Panc1 (cell line): Measurements from ENCODE around the gene THAP10. TPM values are rescaled to one million over a fixed set of nuclear protein-coding genes. Genes with fewer than 3 reads are reported as not detected.
A peak's percentile ranks its signal among the peaks of the same experiment; 100 is the strongest.
"Not testable (repeated sequence)": the region's sequence is repeated elsewhere in the genome, so short reads cannot be mapped to it uniquely, and the experiment has no call there.

Experiments
- ATAC-seq: fragments of 200-7000 bp; cut with Tn5 transposase; 2 replicates; pipeline ENCODE4 v1.9.1; 2020; ENCODE audit warnings: mild to moderate bottlenecking, moderate library complexity
- BruUV-seq: library from RNA; stranded (reverse); fragments of 400-500 nt; replicated peaks from 2 replicates; lab custom pipeline; 2021; lab: Mats Ljungman, UMichigan
- CTCF ChIA-PET: fragments of 300-600 bp; sonication (Branson Sonifier 250); formaldehyde crosslinking; loops from one replicate; lab custom pipeline; 2022; ENCODE audit warnings: antibody characterized with exemption; lab: Charles Lee
- POLR2A ChIA-PET: fragments of 300-600 bp; sonication (Branson Sonifier 250); formaldehyde crosslinking; loops from one replicate; lab custom pipeline; 2022; ENCODE audit warnings: antibody characterized with exemption; lab: Charles Lee
- DNase-seq: peaks from one replicate; pipeline ENCODE4 v3.0.0-alpha.2; 2010; ENCODE audit warnings: low read depth, low spot score
- H3K27ac ChIP-seq: 2 replicates; pipeline ENCODE4 v1.5.1; 2011; ENCODE audit warnings: mild to moderate bottlenecking, low read length, inconsistent platforms
- H3K27me3 ChIP-seq: fragments of 200-500 bp; sonication (Bioruptor generic); 2 replicates; pipeline ENCODE4 v1.6.0; 2014; ENCODE audit warnings: low read length, inconsistent platforms; ENCODE audit not compliant: control insufficient read depth, insufficient read depth
- H3K36me3 ChIP-seq: fragments of 200-500 bp; sonication (Bioruptor generic); 2 replicates; pipeline ENCODE4 v1.5.1; 2014; ENCODE audit warnings: inconsistent platforms, mild to moderate bottlenecking, low read length, moderate library complexity; ENCODE audit not compliant: control insufficient read depth, insufficient read depth
- H3K4me1 ChIP-seq: 2 replicates; pipeline ENCODE4 v1.5.1; 2011; ENCODE audit warnings: inconsistent platforms, mild to moderate bottlenecking, low read length, moderate library complexity; ENCODE audit not compliant: control insufficient read depth, insufficient read depth
- H3K4me3 ChIP-seq, 2 experiments: 2 replicates each; pipeline ENCODE4 v1.5.1; 2011 to 2012; ENCODE audit warnings: low read depth in 2 of 2, low read length in 2 of 2, mild to moderate bottlenecking in 2 of 2, inconsistent platforms in 1 of 2, moderate library complexity in 1 of 2
- H3K9me3 ChIP-seq: fragments of 200-500 bp; sonication (Bioruptor generic); 2 replicates; pipeline ENCODE4 v1.5.1; 2014; ENCODE audit warnings: low read depth, mild to moderate bottlenecking, inconsistent platforms, low read length, moderate library complexity; ENCODE audit not compliant: control insufficient read depth, insufficient read depth
- POLR2AphosphoS5 ChIP-seq: IDR thresholded peaks from 2 replicates; pipeline ENCODE4 v1.6.1; 2012; ENCODE audit warnings: mild to moderate bottlenecking, low read depth, low read length, moderate library complexity
- SIN3A ChIP-seq: IDR thresholded peaks from 2 replicates; pipeline ENCODE4 v1.6.1; 2012; ENCODE audit warnings: low read depth, mild to moderate bottlenecking, low read length, moderate library complexity, borderline replicate concordance; ENCODE audit not compliant: insufficient read depth
- TCF7L2 ChIP-seq: IDR thresholded peaks from 2 replicates; pipeline ENCODE4 v1.6.1; 2011; ENCODE audit warnings: mild to moderate bottlenecking, low read depth, low read length, inconsistent platforms
- in situ Hi-C: cut with HindIII; loops from 2 replicates; pipeline ENCODE4 v1.10.0; 2016; ENCODE audit warnings: low sequenced_read_pairs, low pct_unique_long_range_greater_than_20kb
- intact Hi-C: fragments of 100-400 bp; cut with micrococcal nuclease; formaldehyde crosslinking; loops from one replicate; pipeline ENCODE4 v1.10.0; 2022; ENCODE audit not compliant: unreplicated experiment
- total RNA-seq: library from RNA; stranded (reverse); gene quantifications from one replicate; pipeline ENCODE4 v1.2.1, GENCODE V29; 2021; ENCODE audit not compliant: unreplicated experiment
- TF ChIP-seq, protein P1 (sequence below): fragments of 450-650 bp; IDR thresholded peaks from 2 replicates; pipeline ENCODE4 v1.5.1; 2017; ENCODE audit warnings: mild to moderate bottlenecking
- TF ChIP-seq, protein P2 (sequence below), 2 experiments: IDR thresholded peaks; 2 replicates each; pipeline ENCODE4 v1.6.1; 2011 to 2012; ENCODE audit warnings: low read depth in 2 of 2, control low read depth in 1 of 2, low read length in 1 of 2, mild to moderate bottlenecking in 1 of 2, moderate library complexity in 1 of 2; ENCODE audit not compliant: insufficient read depth in 1 of 2

Gene THAP10
- total RNA-seq, 1 experiment from 2014 or later, result 6.7 TPM

DNA sequence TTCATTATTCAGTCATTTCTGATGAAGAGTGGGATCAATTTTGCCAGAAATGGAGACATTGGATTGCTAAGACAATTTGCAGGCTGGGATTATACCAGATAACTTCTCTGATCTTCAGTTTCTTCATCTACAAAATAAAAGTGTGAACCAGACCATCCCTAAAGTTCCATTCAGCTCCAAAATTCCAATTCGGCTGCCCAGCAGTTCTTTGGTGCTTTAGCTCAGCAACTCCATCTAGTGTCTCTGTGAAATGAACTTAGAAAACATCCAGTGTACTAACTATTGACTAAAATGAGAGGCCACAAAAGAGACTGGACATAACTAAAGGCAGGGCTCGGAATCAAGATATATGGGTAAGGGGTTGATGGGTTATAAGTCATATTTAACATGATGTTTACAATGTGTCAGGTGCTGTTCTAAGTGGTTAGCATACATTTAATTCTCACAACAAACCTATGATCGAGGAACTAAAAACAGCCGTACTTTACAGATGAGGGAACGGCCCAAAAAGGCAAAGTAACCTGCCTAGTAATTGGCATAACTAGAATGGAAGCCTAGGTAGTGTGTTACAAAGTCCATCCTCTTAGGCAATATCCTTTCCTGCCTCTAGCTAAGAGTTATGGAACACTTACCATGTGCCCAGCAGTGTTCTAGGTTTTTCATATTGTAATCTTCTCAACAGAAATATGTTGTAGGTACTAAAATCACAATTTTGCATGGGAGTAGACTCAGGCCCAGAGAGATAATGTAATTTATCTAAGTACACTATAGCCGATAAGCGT, 17.0 kb downstream of the THAP10 start:
- H3K27me3 ChIP-seq, result no peaks in the 10 kb centered on the region
- no peak overlapping the region for H3K4me3 ChIP-seq
- ChIA-PET CTCF (interaction anchor here (0.7 to 1.5 kb wide), 6 partner anchors 11 to 51 kb away, joined by 3 to 12 read pairs (median 5); no protein-coding TSS in a partner anchor), POLR2A (interaction anchor here (0.6 to 1.0 kb wide), 3 partner anchors 44 to 268 kb away, joined by 3 to 11 read pairs (median 3); no protein-coding TSS in a partner anchor)
- peak overlapping the region; percentile 62 for H3K27ac ChIP-seq
- TF ChIP-seq, protein P1, sequence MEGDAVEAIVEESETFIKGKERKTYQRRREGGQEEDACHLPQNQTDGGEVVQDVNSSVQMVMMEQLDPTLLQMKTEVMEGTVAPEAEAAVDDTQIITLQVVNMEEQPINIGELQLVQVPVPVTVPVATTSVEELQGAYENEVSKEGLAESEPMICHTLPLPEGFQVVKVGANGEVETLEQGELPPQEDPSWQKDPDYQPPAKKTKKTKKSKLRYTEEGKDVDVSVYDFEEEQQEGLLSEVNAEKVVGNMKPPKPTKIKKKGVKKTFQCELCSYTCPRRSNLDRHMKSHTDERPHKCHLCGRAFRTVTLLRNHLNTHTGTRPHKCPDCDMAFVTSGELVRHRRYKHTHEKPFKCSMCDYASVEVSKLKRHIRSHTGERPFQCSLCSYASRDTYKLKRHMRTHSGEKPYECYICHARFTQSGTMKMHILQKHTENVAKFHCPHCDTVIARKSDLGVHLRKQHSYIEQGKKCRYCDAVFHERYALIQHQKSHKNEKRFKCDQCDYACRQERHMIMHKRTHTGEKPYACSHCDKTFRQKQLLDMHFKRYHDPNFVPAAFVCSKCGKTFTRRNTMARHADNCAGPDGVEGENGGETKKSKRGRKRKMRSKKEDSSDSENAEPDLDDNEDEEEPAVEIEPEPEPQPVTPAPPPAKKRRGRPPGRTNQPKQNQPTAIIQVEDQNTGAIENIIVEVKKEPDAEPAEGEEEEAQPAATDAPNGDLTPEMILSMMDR, result peak; percentile 80
- no peak for TF ChIP-seq SIN3A
- no peak for TF ChIP-seq POLR2AphosphoS5
- DNase-seq (no peak), ATAC-seq (peak; percentile 85)
- intact Hi-C loops, result loop anchor here (2.0 kb wide), 1 partner anchor 50 kb away; no protein-coding TSS in a partner anchor
- in situ Hi-C loops, result no loop called here
- peaks cover 5% of the 10 kb centered on the region; the same call in 1 of the 2 replicates for H3K9me3 ChIP-seq
- peaks cover 10% of the 10 kb centered on the region; the same call in 1 of the 2 replicates for H3K4me1 ChIP-seq
- no peaks in the 10 kb centered on the region for H3K36me3 ChIP-seq
- BruUV-seq, result no TSS peak

DNA sequence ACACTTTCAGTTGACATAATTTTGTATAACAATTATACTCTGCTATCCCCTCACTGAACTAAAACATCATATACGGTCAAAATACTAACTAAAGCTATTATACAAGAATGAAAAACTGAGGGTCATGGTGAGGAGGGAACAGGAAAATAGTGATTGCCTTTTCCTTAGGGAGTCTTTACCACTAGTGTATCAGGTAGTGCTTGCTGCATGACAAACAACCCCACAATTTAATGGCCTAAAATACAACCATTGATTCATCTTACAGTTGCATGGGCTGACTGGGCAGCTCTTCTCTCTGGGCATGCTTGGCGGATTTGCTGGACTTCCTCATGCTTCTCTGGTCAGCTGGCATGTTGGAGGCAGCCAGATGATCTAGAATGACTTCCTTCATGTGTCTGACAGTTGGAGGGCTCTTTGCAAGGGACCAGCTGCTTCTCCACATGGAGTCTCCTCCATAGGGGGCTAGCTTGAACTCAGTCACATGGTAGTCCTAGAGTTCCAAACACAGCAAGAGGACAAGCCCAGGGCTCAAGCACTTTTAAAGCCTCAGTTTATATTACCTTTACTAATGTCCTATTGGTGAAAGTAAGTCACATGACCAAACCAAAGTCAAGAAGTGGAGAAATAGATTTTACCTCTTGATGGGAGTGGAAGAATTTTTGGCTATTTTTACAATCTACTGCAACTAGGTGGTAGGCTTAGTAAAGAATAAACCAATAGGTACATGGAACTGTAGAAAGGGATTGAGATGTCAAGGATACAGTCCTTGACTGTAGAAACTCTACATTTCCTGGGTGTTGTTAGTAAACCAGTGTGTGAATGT, 18.8 kb downstream of the THAP10 start:
- ATAC-seq (no peak), DNase-seq (no peak)
- H3K4me1 ChIP-seq, result peaks cover 17% of the 10 kb centered on the region; the same call in 1 of the 2 replicates
- intact Hi-C loops, result loop anchor here (2.0 kb wide), 1 partner anchor 49 kb away; no protein-coding TSS in a partner anchor
- H3K27ac ChIP-seq, result peak overlapping the region; percentile 60; the same call in 1 of the 2 replicates
- in situ Hi-C loops, result no loop called here
- no peak overlapping the region for H3K4me3 ChIP-seq
- ChIA-PET CTCF (no interaction called here), POLR2A (no interaction called here)
- no peaks in the 10 kb centered on the region for H3K36me3 ChIP-seq
- TF ChIP-seq SIN3A, result no peak
- TF ChIP-seq, protein P1, result no peak
- TF ChIP-seq POLR2AphosphoS5, result no peak
- TF ChIP-seq, protein P2, sequence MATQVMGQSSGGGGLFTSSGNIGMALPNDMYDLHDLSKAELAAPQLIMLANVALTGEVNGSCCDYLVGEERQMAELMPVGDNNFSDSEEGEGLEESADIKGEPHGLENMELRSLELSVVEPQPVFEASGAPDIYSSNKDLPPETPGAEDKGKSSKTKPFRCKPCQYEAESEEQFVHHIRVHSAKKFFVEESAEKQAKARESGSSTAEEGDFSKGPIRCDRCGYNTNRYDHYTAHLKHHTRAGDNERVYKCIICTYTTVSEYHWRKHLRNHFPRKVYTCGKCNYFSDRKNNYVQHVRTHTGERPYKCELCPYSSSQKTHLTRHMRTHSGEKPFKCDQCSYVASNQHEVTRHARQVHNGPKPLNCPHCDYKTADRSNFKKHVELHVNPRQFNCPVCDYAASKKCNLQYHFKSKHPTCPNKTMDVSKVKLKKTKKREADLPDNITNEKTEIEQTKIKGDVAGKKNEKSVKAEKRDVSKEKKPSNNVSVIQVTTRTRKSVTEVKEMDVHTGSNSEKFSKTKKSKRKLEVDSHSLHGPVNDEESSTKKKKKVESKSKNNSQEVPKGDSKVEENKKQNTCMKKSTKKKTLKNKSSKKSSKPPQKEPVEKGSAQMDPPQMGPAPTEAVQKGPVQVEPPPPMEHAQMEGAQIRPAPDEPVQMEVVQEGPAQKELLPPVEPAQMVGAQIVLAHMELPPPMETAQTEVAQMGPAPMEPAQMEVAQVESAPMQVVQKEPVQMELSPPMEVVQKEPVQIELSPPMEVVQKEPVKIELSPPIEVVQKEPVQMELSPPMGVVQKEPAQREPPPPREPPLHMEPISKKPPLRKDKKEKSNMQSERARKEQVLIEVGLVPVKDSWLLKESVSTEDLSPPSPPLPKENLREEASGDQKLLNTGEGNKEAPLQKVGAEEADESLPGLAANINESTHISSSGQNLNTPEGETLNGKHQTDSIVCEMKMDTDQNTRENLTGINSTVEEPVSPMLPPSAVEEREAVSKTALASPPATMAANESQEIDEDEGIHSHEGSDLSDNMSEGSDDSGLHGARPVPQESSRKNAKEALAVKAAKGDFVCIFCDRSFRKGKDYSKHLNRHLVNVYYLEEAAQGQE (IDR thresholded peaks at IDR 0.05; ENCODE audit: insufficient read depth in 1 of 2, low read depth in 2 of 2, low read length in 1 of 2), result no peak
- TF ChIP-seq TCF7L2, result no peak
- BruUV-seq, result no TSS peak
- H3K27me3 ChIP-seq, result no peaks in the 10 kb centered on the region
- H3K9me3 ChIP-seq, result peaks cover 5% of the 10 kb centered on the region; the same call in 1 of the 2 replicates

DNA sequence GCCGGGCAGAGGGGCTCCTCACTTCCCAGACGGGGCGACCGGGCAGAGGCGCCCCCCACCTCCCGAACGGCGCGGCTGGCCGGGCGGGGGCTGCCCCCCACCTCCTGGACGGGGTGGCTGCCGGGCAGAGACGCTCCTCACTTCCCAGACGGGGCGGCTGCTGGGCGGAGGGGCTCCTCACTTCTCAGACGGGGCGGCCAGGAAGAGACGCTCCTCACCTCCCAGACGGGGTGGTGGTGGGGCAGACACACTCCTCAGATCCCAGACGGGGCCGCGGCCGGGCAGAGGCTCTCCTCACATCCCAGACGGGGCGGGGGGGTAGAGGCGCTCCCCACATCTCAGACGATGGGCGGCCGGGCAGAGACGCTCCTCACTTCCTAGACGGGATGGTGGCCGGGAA, 20.7 kb downstream of the THAP10 start:
- BruUV-seq, result not testable (repeated sequence)

More for the DNA sequence above, 20.7 kb downstream of the THAP10 start:
- H3K4me3 ChIP-seq, in situ Hi-C loops, intact Hi-C loops, H3K9me3 ChIP-seq, H3K27ac ChIP-seq, H3K36me3 ChIP-seq, H3K27me3 ChIP-seq, DNase-seq, ATAC-seq, CTCF ChIA-PET: not testable (repeated sequence)
- POLR2A ChIA-PET, result interaction anchor here (0.7 kb wide), 1 partner anchor 317 kb away, joined by 3 read pairs; no protein-coding TSS in a partner anchor
- peaks cover 15% of the 10 kb centered on the region; the same call in 1 of the 2 replicates for H3K4me1 ChIP-seq
